Fibroblast of lung (primary cell): ENCODE data around the gene ZNF544.

ENCODE experiments used
- CTCF ChIP-seq, 2 donors: IDR thresholded peaks in 1 of 2; conservative IDR thresholded peaks in 1 of 2; 1 replicate in 1 of 2; 2 replicates in 1 of 2; pipeline ENCODE4 v1.5.1; 2011 to 2012; ENCODE audit warnings: low read length in 2 of 2, control low read depth in 1 of 2, inconsistent platforms in 1 of 2, low read depth in 1 of 2, mild to moderate bottlenecking in 1 of 2
- EZH2 ChIP-seq: IDR thresholded peaks from 2 replicates; pipeline ENCODE4 v1.5.1; 2012; ENCODE audit warnings: low read length, control low read depth, mild to moderate bottlenecking; ENCODE audit errors: missing control alignments

DNA sequence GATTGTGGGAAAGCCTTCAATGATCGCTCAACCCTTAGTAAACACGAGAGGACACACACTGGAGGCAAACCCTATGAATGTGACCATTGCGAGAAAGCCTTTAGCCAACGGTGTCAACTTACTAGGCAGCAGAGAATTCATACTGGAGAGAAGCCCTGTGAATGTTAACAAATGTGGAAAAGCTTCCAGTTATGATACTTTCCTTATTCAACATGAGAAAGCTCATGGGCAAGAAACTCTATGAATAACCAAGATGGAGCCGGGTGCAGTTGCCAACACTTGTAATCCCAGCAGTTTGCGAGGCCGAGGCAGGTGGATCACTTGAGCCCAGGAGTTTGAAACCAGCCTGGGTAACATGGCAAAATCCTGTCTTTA is 34.2 kb downstream of the ZNF544 start:
- TF ChIP-seq CTCF (conservative IDR thresholded peaks at IDR 0.05 in 1 of 2, IDR thresholded peaks at IDR 0.05 in 1 of 2; ENCODE audit: low read depth in 1 of 2, low read length in 2 of 2) (no peak), EZH2 (no peak)
